Fibroblast of lung (primary cell): Measurements from ENCODE around the gene RNF168.

ENCODE experiments used
- CTCF ChIP-seq, 2 donors: IDR thresholded peaks in 1 of 2; conservative IDR thresholded peaks in 1 of 2; 1 replicate in 1 of 2; 2 replicates in 1 of 2; pipeline ENCODE4 v1.5.1; 2011 to 2012; ENCODE audit warnings: low read length in 2 of 2, control low read depth in 1 of 2, inconsistent platforms in 1 of 2, low read depth in 1 of 2, mild to moderate bottlenecking in 1 of 2
- EZH2 ChIP-seq: IDR thresholded peaks from 2 replicates; pipeline ENCODE4 v1.5.1; 2012; ENCODE audit warnings: low read length, control low read depth, mild to moderate bottlenecking; ENCODE audit errors: missing control alignments

GRCh38 chr3:196440041-196440537 lies 63.5 kb downstream of the RNF168 start:
- TF ChIP-seq CTCF (conservative IDR thresholded peaks at IDR 0.05 in 1 of 2, IDR thresholded peaks at IDR 0.05 in 1 of 2; ENCODE audit: low read depth in 1 of 2, low read length in 2 of 2) (no peak), EZH2 (no peak)
